Fibroblast of villous mesenchyme (primary cell): ENCODE measurements around the gene RASAL2. TPM values are rescaled to one million over a fixed set of nuclear protein-coding genes. Genes with fewer than 3 reads are reported as not detected.
A peak's percentile ranks its signal among the peaks of the same experiment; 100 is the strongest.
"Not testable (repeated sequence)": the region's sequence is repeated elsewhere in the genome, so short reads cannot be mapped to it uniquely, and the experiment has no call there.

ENCODE experiments used
- DNase-seq: peaks from one replicate; pipeline ENCODE4 v3.0.0-alpha.2; 2010; ENCODE audit warnings: low read depth
- H3K4me3 ChIP-seq: 2 replicates; pipeline ENCODE4 v1.5.1; 2011; ENCODE audit warnings: low read depth, mild to moderate bottlenecking, low read length
- CTCF ChIP-seq: IDR thresholded peaks from 2 replicates; pipeline ENCODE4 v1.5.1; 2012; ENCODE audit warnings: low read depth, mild to moderate bottlenecking, low read length; ENCODE audit not compliant: insufficient read depth
- total RNA-seq: library from RNA; depleted of rRNA; stranded (reverse); fragments of >200 nt; gene quantifications from 2 replicates; pipeline ENCODE4 v1.2.3, GENCODE V29; 2012

Gene RASAL2
- total RNA-seq, 1 donor, result 40.6 TPM

- DNase-seq, result no peak
- TF ChIP-seq CTCF, result no peak
- H3K4me3 ChIP-seq, result no peak overlapping the region
Observed at GRCh38 chr1:178118524-178118923, 24.6 kb downstream of the RASAL2 start.

- no peak for DNase-seq
- no peak overlapping the region for H3K4me3 ChIP-seq
- no peak for TF ChIP-seq CTCF
Observed at GRCh38 chr1:178119628-178120027, 25.7 kb downstream of the RASAL2 start.

- DNase-seq, result no peak
- TF ChIP-seq CTCF, result no peak
- no peak overlapping the region for H3K4me3 ChIP-seq
Observed at GRCh38 chr1:178120088-178120487, 26.2 kb downstream of the RASAL2 start.

GRCh38 chr1:178120520-178121052 lies 26.7 kb downstream of the RASAL2 start:
- not testable (repeated sequence) for H3K4me3 ChIP-seq, DNase-seq

GRCh38 chr1:178121883-178122282 lies 28.0 kb downstream of the RASAL2 start:
- no peak for DNase-seq
- no peak for TF ChIP-seq CTCF
- H3K4me3 ChIP-seq, result peak overlapping the region; percentile 23

GRCh38 chr1:178122283-178122682 lies 28.4 kb downstream of the RASAL2 start:
- DNase-seq, result no peak
- no peak for TF ChIP-seq CTCF
- H3K4me3 ChIP-seq, result peak overlapping the region; percentile 23

GRCh38 chr1:178124115-178124514 lies 30.2 kb downstream of the RASAL2 start:
- no peak for DNase-seq
- no peak overlapping the region for H3K4me3 ChIP-seq
- no peak for TF ChIP-seq CTCF

GRCh38 chr1:178126261-178126660 lies 32.4 kb downstream of the RASAL2 start:
- DNase-seq, result no peak
- no peak for TF ChIP-seq CTCF
- no peak overlapping the region for H3K4me3 ChIP-seq
